Thymus (tissue), 11 donors: ENCODE measurements around the gene FTMT. TPM values are rescaled to one million over a fixed set of nuclear protein-coding genes. Genes with fewer than 3 reads are reported as not detected.

ENCODE experiments used
- DNase-seq, 9 donors: peaks; one replicate each; pipeline ENCODE4 v3.0.0-alpha.2; 2013; ENCODE audit warnings: low spot score in 9 of 9, low read depth in 6 of 9, missing footprints in 1 of 9
- H3K27ac ChIP-seq, 2 donors: one replicate each; pipeline ENCODE4 v1.5.1; 2013; ENCODE audit warnings: control low read depth in 1 of 2, low read depth in 1 of 2, low read length in 1 of 2, mild to moderate bottlenecking in 1 of 2, moderate library complexity in 1 of 2
- H3K27me3 ChIP-seq, 2 donors: one replicate each; pipeline ENCODE4 v1.5.1; 2013; ENCODE audit warnings: low read length in 1 of 2; ENCODE audit not compliant: control insufficient read depth in 2 of 2, insufficient read depth in 1 of 2
- H3K36me3 ChIP-seq, 2 donors: one replicate each; pipeline ENCODE4 v1.5.1; 2013; ENCODE audit warnings: low read length in 1 of 2, mild to moderate bottlenecking in 1 of 2, moderate library complexity in 1 of 2; ENCODE audit not compliant: control insufficient read depth in 2 of 2, insufficient read depth in 2 of 2
- H3K4me1 ChIP-seq, 2 donors: one replicate each; pipeline ENCODE4 v1.5.1; 2013; ENCODE audit warnings: low read length in 2 of 2; ENCODE audit not compliant: control insufficient read depth in 2 of 2, insufficient read depth in 2 of 2
- H3K4me3 ChIP-seq, 2 donors: one replicate each; pipeline ENCODE4 v1.5.1; 2013; ENCODE audit warnings: low read length in 2 of 2, control low read depth in 1 of 2, mild to moderate bottlenecking in 1 of 2
- H3K9me3 ChIP-seq, 2 donors: one replicate each; pipeline ENCODE4 v1.5.1; 2013; ENCODE audit warnings: low read length in 1 of 2, mild to moderate bottlenecking in 1 of 2; ENCODE audit not compliant: control insufficient read depth in 2 of 2, insufficient read depth in 1 of 2
- WGBS: extraction: QIAGEN DNeasy Blood & Tissue Kit; methylation state at CpG from one replicate; pipeline ENCODE4 v1.1.7; 2013; 5-methylcytosine and 5-hydroxymethylcytosine counted together
- polyA plus RNA-seq: library from polyadenylated mRNA; stranded (reverse); fragments of 200-250 nt; gene quantifications from one replicate; pipeline ENCODE4 v1.2.3, GENCODE V29; 2013
- total RNA-seq: library from RNA; stranded (reverse); fragments of 120-200 nt; gene quantifications from one replicate; pipeline ENCODE4 v1.2.4, GENCODE V29; 2013
- donor health status: healthy.

Gene FTMT
- total and polyA plus RNA-seq, 2 donors: not detected

- no peaks in the 10 kb centered on the region for H3K27me3 ChIP-seq
- no peaks in the 10 kb centered on the region for H3K36me3 ChIP-seq
- 76% methylated on average over 2 of the region's 2 CpGs for WGBS
- DNase-seq: no peak
- H3K27ac ChIP-seq: no peak overlapping the region
- no peak overlapping the region for H3K4me3 ChIP-seq
- no peaks in the 10 kb centered on the region for H3K4me1 ChIP-seq
- H3K9me3 ChIP-seq: peaks cover 1 to 12% of the 10 kb centered on the region in 2 donors
These were observed 2.2 kb downstream of the FTMT start for GRCh38 chr5:121853850-121854249.

GRCh38 chr5:121862801-121863200, 11.1 kb downstream of the FTMT start:
- no peak overlapping the region for H3K4me3 ChIP-seq
- 84% methylated on average over 3 of the region's 3 CpGs for WGBS
- H3K9me3 ChIP-seq: no peaks in the 10 kb centered on the region
- no peaks in the 10 kb centered on the region for H3K36me3 ChIP-seq
- DNase-seq: no peak
- no peaks in the 10 kb centered on the region for H3K4me1 ChIP-seq
- no peak overlapping the region for H3K27ac ChIP-seq
- no peaks in the 10 kb centered on the region for H3K27me3 ChIP-seq

GRCh38 chr5:121863753-121864285, 12.1 kb downstream of the FTMT start:
- Histone ChIP-seq H3K4me1 (no peaks in the 10 kb centered on the region), H3K27ac (no peak overlapping the region), H3K27me3 (no peaks in the 10 kb centered on the region), H3K36me3 (no peaks in the 10 kb centered on the region), H3K9me3 (no peaks in the 10 kb centered on the region), H3K4me3 (no peak overlapping the region)
- DNase-seq: no peak
- WGBS: 82% methylated on average over 2 of the region's 2 CpGs

- H3K4me1 ChIP-seq: no peaks in the 10 kb centered on the region
- whole genome bisulfite sequencing: 96% methylated on average over 3 of the region's 3 CpGs
These were observed 15.7 kb downstream of the FTMT start for GRCh38 chr5:121867403-121867802.

GRCh38 chr5:121870489-121870888, 18.8 kb downstream of the FTMT start:
- no peaks in the 10 kb centered on the region for H3K36me3 ChIP-seq
- H3K27me3 ChIP-seq: no peaks in the 10 kb centered on the region
- no peak overlapping the region for H3K27ac ChIP-seq
- no peak overlapping the region for H3K4me3 ChIP-seq
- no peaks in the 10 kb centered on the region for H3K9me3 ChIP-seq
- DNase-seq: no peak
- H3K4me1 ChIP-seq: no peaks in the 10 kb centered on the region
- 52% methylated on average over 2 of the region's 2 CpGs for WGBS

More at GRCh38 chr5:121867403-121867802, 15.7 kb downstream of the FTMT start:
- Histone ChIP-seq H3K27ac (no peak overlapping the region), H3K4me3 (no peak overlapping the region), H3K9me3 (no peaks in the 10 kb centered on the region), H3K27me3 (no peaks in the 10 kb centered on the region), H3K36me3 (no peaks in the 10 kb centered on the region)
- DNase-seq: no peak

GRCh38 chr5:121872856-121873255, 21.2 kb downstream of the FTMT start:
- Histone ChIP-seq H3K27me3 (no peaks in the 10 kb centered on the region), H3K27ac (no peak overlapping the region), H3K4me3 (no peak overlapping the region), H3K36me3 (no peaks in the 10 kb centered on the region), H3K9me3 (no peaks in the 10 kb centered on the region), H3K4me1 (no peaks in the 10 kb centered on the region)
- 97% methylated on average over 2 of the region's 2 CpGs for WGBS
- DNase-seq: no peak

GRCh38 chr5:121873409-121873808, 21.7 kb downstream of the FTMT start:
- Histone ChIP-seq H3K4me3 (no peak overlapping the region), H3K27me3 (no peaks in the 10 kb centered on the region), H3K4me1 (no peaks in the 10 kb centered on the region), H3K9me3 (no peaks in the 10 kb centered on the region), H3K27ac (no peak overlapping the region), H3K36me3 (no peaks in the 10 kb centered on the region)
- no peak for DNase-seq
- 93% methylated on average over 1 of the region's 1 CpG for WGBS

GRCh38 chr5:121885630-121886029, 33.9 kb downstream of the FTMT start:
- no peaks in the 10 kb centered on the region for H3K4me1 ChIP-seq
- no peak overlapping the region for H3K27ac ChIP-seq
- WGBS: 94% methylated on average over 2 of the region's 2 CpGs
- H3K9me3 ChIP-seq: peaks cover 0 to 5% of the 10 kb centered on the region in 2 donors
- no peaks in the 10 kb centered on the region for H3K36me3 ChIP-seq
- no peaks in the 10 kb centered on the region for H3K27me3 ChIP-seq
- no peak for DNase-seq
- H3K4me3 ChIP-seq: no peak overlapping the region

- H3K4me1 ChIP-seq: no peaks in the 10 kb centered on the region
- no peak for DNase-seq
- H3K4me3 ChIP-seq: no peak overlapping the region
These were observed 36.0 kb downstream of the FTMT start for GRCh38 chr5:121887727-121888126.

More at GRCh38 chr5:121887727-121888126, 36.0 kb downstream of the FTMT start:
- no peak overlapping the region for H3K27ac ChIP-seq
- H3K9me3 ChIP-seq: peaks cover 0 to 6% of the 10 kb centered on the region in 2 donors
- H3K27me3 ChIP-seq: no peaks in the 10 kb centered on the region
- H3K36me3 ChIP-seq: no peaks in the 10 kb centered on the region
